Measurements from ENCODE around the gene KRTAP20-3.

The KRTAP20-3 gene

GRCh38 chr21:30642564-30642963, at the start of gene KRTAP20-3:
Gene KRTAP20-3 (plus strand): TSS chr21:30642864.
- no peak for DNase-seq

- DNase-seq = no peak
These were observed 43.9 kb upstream of the KRTAP20-3 start, which contains the start of gene KRTAP6-2 for GRCh38 chr21:30598802-30599201. Gene KRTAP6-2 (minus strand): TSS chr21:30598902. CDS start chr21:30598874, 28 bp downstream.

- DNase-seq = no peak
These were observed 41.9 kb upstream of the KRTAP20-3 start, which contains the start of gene KRTAP22-1 for GRCh38 chr21:30600787-30601186. Gene KRTAP22-1 (plus strand): TSS chr21:30601087.

- DNase-seq = no peak
These were observed 36.7 kb upstream of the KRTAP20-3 start for GRCh38 chr21:30605968-30606367.

GRCh38 chr21:30612132-30612531, 30.5 kb upstream of the KRTAP20-3 start:
- no peak for DNase-seq

- no peak for DNase-seq
These were observed 28.8 kb upstream of the KRTAP20-3 start, which contains the start of gene KRTAP6-1 for GRCh38 chr21:30613836-30614235. Gene KRTAP6-1 (minus strand): TSS chr21:30613930. CDS start chr21:30613904, 26 bp downstream.

GRCh38 chr21:30615199-30615598, 27.5 kb upstream of the KRTAP20-3 start:
- DNase-seq = no peak

GRCh38 chr21:30616125-30616524, 26.5 kb upstream of the KRTAP20-3 start, which contains the start of gene KRTAP20-1:
Gene KRTAP20-1 (plus strand): TSS chr21:30616425. CDS start chr21:30616455, 30 bp downstream.
- no peak for DNase-seq

GRCh38 chr21:30620080-30620479, 22.6 kb upstream of the KRTAP20-3 start:
- DNase-seq = no peak

- DNase-seq = no peak
These were observed 22.1 kb upstream of the KRTAP20-3 start, which contains the start of gene KRTAP20-4 for GRCh38 chr21:30620522-30620921. Gene KRTAP20-4 (plus strand): TSS chr21:30620627.

GRCh38 chr21:30623362-30623761, 19.3 kb upstream of the KRTAP20-3 start:
- DNase-seq = no peak

GRCh38 chr21:30625449-30626165, 17.1 kb upstream of the KRTAP20-3 start:
- DNase-seq = no peak

GRCh38 chr21:30628109-30628508, 14.6 kb upstream of the KRTAP20-3 start:
- DNase-seq = no peak

GRCh38 chr21:30629200-30629599, 13.5 kb upstream of the KRTAP20-3 start:
- DNase-seq = no peak

GRCh38 chr21:30634906-30635305, 7.8 kb upstream of the KRTAP20-3 start, which contains the start of gene KRTAP20-2:
Gene KRTAP20-2 (plus strand): TSS chr21:30635206. CDS start chr21:30635264, 58 bp downstream.
- DNase-seq = no peak

GRCh38 chr21:30638686-30639085, 4.0 kb upstream of the KRTAP20-3 start:
- no peak for DNase-seq

GRCh38 chr21:30646904-30647414, 4.3 kb downstream of the KRTAP20-3 start:
- DNase-seq = no peak

- DNase-seq = no peak
These were observed 10.2 kb downstream of the KRTAP20-3 start for GRCh38 chr21:30652891-30653290.

- DNase-seq = no peak
These were observed 26.1 kb downstream of the KRTAP20-3 start for GRCh38 chr21:30668776-30669175.

- no peak for DNase-seq
These were observed 30.5 kb downstream of the KRTAP20-3 start for GRCh38 chr21:30672985-30673650.

GRCh38 chr21:30674312-30674711, 31.6 kb downstream of the KRTAP20-3 start:
- DNase-seq = no peak

GRCh38 chr21:30676737-30677136, 34.1 kb downstream of the KRTAP20-3 start:
- DNase-seq = no peak

GRCh38 chr21:30680586-30680985, 37.9 kb downstream of the KRTAP20-3 start:
- no peak for DNase-seq

- DNase-seq = no peak
These were observed 41.8 kb downstream of the KRTAP20-3 start for GRCh38 chr21:30684506-30684905.

All from CD4-positive, alpha-beta T cell treated with Interleukin-10 for 1 hour (primary cell).